Renal cortical epithelial cell (primary cell): ENCODE results near the gene NDUFS4. TPM values are rescaled to one million over a fixed set of nuclear protein-coding genes. Genes with fewer than 3 reads are reported as not detected.
"Not testable (repeated sequence)": the region's sequence is repeated elsewhere in the genome, so short reads cannot be mapped to it uniquely, and the experiment has no call there.

Source experiments
- DNase-seq: peaks from one replicate; pipeline ENCODE4 v3.0.0-alpha.2; 2011; ENCODE audit warnings: low read depth
- total RNA-seq: library from RNA; depleted of rRNA; stranded (reverse); fragments of >200 nt; gene quantifications from 2 replicates; pipeline ENCODE4 v1.2.3, GENCODE V29; 2014

The NDUFS4 gene
- total RNA-seq, 1 donor from 2014 or later = 88.0 TPM

DNA sequence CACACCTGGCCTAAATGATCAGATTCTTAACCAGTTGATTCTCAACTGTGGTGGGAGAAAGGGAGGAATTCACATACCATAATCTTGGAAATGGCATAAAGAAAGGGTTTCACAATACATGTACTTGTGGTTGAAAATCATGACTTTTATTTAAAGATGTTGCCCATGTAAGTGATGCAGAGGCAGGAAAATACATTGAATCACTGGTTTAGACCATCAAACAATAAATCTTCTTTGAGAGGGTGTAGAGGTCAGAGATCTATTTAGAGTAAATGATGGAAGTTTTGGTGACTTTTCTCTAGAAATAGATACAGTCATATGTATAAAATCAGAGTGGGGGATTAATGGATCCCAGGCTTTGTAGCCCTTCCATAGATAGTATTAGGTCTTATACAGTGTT, 15.4 kb downstream of the NDUFS4 start:
- no peak for DNase-seq

DNA sequence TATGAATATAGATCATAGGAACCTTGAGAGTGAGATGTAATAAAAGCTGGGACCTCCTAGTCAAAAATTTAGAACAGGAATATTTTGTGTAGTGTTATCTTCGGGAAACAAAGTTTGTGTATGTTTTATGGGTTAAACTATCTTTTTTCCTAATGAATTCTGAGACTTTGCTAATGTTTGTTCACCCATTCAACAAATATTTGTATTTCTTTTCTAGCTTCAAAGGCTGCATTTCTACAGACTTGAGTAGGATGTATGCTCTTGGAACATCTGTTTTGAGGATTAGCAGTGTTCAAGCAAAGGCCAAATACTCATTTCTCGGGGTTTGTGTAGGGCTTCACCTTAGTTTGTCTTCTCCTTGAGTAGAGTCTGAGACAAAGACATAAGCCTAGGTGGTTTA, 16.2 kb downstream of the NDUFS4 start:
- DNase-seq = no peak

DNA sequence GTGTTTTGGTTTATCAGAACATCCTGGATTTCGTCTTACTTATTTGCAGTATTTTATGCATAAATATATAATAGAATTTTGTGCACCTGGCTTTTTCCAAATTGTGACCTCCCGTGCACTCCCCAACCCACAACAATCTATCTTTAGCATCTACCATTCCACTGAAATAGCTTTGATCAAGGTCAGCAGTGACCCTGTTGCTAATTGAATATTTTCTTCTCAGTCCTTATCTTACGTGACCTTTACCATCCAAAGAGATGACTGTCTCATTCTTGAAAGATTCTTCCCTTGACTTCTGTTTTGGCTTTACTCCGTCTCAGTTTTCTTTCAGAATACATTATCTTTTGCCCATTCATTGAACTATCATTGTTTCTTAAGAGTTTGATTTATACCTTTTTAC, 18.4 kb downstream of the NDUFS4 start:
- no peak for DNase-seq

DNA sequence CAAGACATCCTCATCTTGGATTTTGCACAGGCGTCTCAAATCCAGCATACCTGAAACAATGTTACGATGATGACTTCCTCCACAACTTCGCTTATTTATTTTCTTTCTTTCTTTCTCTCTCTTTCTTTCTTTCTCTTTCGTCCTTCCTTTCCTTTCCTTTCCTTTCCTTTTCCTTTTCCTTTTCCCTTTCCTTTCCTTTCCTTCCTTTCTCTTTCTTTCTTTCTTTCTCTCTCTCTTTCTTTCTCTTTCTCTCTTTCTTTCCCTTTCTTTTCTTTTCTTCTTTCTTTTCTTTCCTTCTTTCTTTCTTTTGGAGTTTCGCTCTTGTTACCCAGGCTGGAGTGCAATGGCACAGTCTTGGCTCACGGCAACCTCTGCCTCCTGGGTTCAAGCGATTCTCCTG, 20.1 kb downstream of the NDUFS4 start:
- DNase-seq = no peak

DNA sequence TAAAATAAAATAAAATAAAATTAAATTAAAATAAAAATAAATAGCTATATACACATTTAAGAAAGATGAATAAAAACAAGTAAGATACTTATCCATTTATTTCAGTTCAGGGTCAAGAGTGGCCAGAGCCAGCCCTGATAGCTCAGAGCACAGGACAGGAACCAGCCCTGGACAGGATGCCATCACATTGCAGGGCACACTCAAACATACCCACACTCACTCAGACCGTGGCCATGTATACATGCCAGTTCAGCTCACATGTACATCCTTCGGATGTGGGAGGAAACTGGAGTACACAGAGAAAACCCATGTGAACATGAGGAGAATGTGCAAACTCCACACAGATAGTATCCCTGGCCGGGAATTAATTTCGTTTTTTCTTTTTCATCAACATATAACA, 21.8 kb downstream of the NDUFS4 start:
- DNase-seq = no peak

DNA sequence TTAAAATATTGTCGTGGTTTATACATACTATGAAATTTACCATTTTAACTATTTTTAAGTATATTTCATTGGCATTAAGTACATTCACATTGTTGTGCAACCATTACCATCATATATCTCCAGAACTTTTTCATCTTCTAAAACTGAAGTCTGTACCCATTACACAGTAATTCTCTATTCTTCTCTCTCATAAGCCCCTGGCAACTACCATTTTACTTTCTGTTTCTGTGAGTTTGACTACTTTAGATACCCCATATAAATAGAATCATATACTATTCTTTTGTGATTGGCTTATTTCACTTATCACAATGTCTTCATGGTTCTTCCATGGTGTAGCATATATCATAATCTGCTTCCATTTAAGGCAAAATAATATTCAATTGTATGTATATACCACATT, 30.3 kb downstream of the NDUFS4 start:
- no peak for DNase-seq

DNA sequence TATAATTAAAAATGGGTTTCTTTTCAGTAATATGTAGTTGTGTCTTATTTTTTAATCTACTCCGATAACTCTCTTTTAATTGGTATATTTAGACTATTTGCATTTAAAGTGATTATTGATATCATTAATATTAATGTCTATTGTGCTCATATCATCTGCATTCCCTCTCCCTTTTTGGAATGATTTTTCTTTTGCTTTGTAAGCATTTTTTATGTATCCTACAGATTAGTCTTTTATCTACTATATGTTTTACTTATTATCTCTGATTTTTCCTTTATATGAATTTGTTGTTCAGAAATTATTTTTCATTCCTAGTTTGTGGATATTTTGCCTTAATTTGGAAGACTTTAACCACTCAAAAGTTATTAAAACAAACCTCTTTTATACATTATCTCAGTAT, 34.0 kb downstream of the NDUFS4 start:
- no peak for DNase-seq

DNA sequence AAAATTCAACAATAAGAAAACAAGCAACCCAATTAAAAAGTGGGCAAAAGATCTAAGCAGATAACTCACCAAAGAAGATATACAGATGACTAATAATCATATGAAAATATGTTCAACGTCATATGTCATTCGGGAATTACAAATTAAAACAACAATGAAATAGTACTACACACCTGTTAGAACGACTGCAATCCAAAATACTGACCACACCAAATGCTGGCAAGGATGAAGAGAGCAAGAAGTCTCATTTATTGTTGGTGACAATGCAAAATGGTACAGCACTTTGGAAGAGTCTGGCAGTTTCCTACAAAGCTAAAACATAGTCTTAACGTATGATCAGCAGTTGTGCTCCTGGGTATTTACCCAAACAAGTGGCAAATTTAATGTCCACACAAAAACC, 37.5 kb downstream of the NDUFS4 start:
- no peak for DNase-seq

DNA sequence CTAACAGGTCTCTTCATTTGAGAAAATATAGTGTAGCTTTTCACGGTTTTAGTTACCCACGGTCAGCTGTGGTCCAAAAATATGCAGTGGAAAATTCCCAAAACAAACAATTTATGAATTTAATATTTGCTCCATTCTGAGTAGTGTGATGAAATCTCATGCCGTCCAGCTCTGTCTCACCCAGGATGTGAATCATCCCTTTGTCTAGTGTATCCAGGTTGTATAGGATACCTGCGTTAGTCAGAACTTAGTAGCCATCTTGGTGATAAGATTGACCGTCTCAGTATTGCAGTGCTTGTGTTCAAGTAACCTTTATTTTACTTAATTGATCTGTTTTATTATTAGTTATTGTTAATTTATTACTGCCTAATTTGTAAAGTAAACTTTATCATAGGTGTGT, 41.1 kb downstream of the NDUFS4 start:
- DNase-seq = peak; percentile 10

DNA sequence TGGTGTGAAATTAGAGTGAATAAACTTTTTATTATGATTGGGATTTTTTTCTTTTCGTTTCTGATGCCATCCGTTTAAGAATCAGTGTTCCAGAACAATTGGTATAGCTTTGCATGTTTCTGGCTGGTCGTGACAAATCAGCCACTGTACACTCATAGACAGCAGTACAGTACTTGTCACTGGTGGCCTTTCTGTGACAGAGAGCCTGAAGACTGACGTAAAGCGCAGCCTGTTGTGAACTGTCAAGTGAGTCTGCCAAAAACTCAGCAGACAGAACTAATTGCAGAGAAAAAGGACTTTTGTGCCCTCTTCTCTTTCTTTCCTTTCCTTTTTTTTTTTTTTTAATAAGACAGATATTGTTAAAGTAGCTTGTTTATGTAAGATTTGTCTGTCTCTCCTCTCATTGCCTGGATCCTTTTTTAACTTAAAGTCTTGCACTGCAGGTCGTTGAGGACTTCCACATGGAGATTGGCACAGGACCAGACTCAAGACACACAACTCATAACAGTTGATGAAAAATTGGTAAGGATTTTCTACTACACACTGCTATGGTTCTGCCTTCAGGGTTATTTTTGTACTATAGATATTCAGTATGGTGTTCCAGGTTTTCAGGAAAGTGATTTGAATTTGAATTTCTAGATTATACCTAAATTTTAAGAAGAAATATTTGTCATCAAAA, 42.7 kb downstream of the NDUFS4 start:
- DNase-seq = no peak

DNA sequence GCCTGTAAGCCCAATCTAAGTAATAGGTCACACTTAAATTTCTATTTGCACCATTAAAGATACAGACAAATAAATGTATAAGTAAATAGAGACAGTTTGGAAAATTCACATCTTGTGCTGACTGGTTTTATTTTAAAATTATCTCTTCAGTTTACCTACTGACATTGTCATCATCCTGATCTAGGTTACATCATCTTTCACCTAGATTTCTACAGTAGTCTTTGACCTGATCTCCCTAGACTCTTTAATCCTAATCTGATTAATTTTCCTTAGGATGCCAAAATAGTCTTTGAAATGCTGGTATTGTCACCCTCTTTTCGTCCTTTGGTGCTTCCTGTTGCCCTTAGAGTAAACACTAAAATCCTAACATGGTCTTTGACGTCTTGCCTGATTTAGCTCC, 43.9 kb downstream of the NDUFS4 start:
- no peak for DNase-seq

DNA sequence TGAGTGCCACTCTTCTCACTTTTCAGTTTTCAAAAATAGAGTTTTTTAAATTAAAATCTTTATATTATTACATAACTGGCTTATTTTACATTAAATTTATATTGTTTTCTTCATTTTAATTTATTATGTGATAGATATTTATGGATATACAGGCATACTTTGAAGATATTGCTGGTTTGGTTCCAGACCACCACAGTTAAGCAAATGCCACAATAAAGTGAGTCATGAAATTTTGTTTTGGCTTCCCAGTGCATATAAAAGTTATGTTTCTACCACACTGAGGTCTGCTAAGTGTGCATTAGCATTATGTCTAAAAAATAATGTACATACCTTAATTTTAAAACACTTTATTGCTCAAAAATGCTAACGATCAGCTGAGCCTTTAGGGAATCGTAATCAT, 47.4 kb downstream of the NDUFS4 start:
- no peak for DNase-seq

DNA sequence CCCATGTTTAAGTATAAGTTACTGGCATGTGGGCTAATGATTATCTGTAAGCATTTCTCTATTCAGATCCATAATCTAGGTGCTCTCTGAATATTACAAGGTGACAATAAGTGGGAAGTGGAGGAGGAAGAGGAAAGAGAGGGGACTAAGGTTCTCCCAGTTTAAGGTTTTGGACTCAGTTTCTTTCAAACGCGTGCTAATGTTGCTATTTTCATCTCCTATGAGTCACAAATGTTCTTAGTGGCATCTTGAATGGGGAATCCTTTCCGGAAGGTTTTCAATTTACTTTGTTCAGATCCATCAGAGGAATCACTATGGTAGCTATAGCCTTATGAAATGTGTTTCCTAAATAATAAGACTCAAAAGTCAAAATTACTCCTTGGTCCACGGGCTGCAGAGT, 48.5 kb downstream of the NDUFS4 start:
- not testable (repeated sequence) for DNase-seq

DNA sequence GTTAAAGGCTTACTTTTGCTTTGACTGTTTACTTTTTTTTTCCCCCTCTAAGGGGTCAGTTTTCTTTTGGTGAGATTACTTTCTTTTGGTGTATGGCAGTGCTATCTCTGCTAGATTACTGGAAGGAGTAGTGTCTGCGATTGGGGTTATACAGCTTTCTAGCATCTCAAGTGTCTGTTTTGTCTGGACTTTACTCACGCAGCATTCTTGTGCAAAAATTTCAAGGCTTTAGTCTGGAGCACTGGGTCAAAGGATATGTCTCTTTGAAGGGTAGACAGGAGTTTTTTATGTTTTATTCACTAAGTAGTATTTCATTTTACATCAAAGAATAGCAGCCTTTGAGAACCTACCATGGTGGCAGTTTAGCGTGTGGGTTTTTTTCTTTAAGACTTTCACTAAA, 52.6 kb downstream of the NDUFS4 start:
- no peak for DNase-seq

DNA sequence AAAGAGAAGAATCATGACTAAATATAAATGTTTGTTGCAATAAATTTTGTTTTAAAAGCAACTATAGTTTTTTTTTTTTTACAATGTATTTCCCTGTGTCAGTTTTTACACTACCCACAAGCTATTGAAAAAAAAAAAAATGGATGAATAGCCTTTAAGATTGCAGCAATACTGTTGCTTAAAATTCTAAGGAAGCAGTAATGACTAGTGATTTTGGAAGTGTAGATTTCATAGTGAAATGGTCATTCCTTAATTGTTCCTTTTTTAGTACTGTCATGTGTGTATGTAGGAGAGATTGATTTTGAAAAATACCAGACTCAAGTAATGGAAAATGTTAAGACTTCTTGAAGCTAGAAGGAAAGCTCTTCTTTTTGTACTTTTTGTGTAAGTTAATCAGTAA, 53.1 kb downstream of the NDUFS4 start:
- DNase-seq = no peak

DNA sequence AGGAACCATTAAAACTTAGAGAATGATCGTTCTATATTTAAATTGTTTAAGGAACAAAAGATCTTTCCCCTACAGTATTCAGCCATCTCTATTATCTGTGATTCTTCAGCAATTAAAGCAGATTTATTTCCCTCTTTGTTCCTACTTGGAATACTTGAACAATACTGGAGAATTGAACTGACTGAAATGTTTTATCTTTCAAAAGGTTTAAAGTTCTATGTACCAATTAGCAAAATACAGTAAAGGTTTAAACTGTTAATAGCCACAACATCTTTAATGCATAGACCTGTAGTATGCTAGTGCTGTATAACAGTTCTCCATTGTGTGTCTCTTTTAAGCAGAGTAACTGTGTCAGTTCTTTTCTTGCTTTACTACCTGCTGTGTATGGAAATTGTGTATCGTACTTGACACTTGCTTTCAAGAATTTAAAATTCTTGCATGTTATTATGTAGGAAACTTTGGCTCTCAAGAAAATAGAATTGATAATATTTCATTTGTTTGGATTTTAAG, 54.0 kb downstream of the NDUFS4 start:
- DNase-seq = no peak

DNA sequence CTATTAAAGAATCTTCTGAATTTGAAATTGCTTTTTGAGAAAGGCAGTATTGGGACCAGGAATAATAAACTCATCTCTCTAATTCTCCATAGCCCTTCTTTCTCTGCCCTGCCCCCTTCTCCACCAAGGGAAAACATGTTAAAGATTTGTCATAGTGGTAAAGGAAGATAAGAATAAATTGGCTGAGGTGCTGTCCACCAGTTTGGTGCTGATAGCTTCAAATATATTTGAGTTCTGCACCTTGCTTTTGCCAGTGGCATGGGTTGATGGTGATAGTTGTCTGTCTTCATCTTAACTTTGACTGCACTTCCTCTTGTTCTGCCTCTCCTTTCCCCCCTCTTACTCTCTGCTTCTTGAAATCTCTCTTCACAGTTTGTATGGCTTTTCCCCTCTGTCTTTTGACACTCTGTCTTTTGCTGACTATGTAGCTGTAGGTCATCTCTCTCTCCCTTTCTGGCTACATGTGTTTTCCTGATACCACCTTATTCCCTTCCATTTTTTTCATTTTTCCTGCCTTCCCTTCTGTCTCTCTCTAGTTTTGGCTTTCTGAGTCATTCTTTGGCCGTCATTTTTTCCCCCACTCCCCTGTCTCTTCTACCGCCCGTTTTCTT, 56.6 kb downstream of the NDUFS4 start:
- no peak for DNase-seq

DNA sequence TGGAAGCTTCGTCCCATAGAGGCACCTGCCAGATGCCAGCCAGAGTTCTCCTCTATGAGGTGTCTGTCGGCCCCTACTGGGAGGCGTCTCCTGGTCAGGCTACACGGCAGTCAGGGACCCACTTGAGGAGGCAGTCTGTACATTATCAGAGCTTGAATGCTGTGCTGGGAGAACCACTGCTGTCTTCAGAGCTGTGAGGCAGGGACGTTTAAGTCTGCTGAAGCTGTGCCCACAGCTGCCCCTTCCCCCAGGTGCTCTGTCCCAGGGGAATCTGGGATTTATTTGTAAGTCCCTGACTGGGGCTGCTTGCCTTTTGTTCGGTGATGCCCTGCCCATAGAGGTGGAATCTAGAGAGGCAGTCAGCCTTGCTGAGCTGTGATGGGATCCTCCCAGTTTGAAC, 70.8 kb downstream of the NDUFS4 start:
- DNase-seq = no peak

DNA sequence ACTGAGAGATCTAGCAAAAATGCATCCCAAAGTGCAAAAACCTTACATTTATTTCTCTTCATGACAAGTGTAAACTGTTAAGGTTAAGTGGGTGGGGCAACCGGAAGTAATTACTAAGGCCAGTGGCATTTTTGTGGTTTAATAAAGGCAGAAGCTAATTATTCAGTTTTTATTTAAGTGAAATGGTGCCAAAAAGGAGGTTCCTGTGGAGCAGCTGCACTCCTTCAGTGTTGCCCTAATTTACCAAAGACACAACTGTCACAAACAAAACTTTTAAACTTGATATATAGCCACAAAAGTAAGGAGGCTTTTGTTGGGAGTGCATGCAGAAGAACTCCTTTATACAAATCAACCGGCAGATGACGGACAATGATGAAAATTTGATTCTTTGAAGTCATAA, 81.6 kb downstream of the NDUFS4 start:
- peak; percentile 38 for DNase-seq

DNA sequence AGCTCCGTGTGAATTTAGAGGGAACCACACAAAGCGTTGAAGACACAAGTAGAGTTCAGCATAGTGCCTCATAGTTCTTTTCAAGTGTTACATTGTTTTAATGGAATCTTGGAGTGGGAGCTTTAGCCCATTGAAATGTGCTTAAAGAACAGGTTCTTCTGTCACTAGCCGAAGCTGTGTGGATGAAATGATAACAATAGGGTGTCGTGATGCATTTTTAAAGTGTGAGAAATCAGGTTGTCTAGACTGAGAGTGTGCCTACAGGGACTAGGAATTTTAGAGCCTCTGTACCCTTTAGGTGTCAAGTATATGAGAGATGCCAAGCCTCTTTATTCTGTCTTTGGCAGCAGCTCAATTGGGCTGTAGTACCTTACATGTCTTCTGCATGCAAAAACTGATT, 83.0 kb downstream of the NDUFS4 start:
- no peak for DNase-seq

DNA sequence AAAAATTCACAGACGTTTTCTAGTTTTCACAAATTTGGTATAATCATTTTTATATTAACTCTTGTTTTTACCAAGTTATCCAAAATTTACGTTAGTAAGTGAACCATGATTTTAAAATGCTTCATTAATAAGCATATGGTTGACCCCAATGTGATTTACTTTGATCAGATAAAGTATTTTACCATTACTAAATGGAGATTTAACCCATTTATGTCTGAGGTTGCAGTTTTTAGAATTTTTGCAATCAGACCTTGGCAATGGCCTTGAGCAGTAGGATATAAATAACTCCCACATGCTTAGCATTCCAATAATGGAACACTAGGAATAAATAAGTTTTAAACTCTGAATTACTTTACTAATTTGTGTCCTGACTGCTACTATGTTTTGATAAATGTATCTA, 84.6 kb downstream of the NDUFS4 start:
- no peak for DNase-seq

DNA sequence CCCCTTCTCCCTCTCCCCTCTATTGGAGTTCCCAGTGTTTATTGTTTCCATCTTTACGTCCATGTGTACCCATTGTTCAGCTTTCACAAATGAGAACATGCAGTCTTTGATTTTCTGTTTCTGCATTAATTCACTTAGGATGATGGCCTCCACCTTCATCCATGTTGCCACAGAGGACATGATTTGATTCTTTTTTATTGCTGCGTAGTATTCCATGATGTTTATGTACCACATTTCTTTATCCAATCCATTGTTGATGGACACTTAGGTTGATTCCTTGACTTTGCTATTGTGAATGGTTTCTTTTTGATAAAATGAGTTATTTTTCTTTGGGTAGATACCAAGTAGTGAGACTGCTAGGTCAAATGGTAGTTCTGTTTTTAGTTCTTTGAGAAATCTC, 88.9 kb downstream of the NDUFS4 start:
- DNase-seq = no peak

DNA sequence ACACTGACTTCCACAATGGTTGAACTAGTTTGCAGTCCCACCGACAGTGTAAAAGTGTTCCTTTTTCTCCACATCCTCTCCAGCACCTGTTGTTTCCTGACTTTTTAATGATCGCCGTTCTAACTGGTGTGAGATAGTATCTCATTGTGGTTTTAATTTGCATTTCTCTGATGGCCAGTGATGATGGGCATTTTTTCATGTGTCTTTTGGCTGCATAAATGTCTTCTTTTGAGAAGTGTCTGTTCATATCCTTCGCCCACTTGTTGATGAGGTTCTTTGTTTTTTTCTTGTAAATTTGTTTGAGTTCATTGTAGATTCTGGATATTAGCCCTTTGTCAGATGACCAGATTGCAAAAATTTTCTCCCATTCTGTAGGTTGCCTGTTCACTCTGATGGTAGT, 100.1 kb downstream of the NDUFS4 start:
- DNase-seq = not testable (repeated sequence)

DNA sequence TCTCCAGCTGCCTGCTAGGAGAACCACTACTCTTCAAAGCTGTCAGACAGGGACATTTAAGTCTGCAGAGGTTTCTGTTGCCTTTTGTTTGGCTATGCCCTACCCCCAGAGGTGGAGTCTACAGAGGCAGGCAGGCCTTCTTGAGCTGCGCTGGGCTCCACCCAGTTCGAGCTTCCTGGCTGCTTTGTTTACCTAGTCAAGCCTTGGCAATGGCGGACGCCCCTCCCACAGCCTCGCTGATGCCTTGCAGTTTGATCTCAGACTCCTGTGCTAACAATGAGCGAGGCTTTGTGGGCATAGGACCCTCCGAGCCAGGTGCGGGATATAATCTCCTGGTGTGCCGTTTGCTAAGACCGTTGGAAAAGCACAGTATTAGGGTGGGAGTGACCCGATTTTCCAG, 104.9 kb downstream of the NDUFS4 start:
- DNase-seq = not testable (repeated sequence)
